A549 (cell line): Measurements from ENCODE around the gene CISD3. TPM values are rescaled to one million over a fixed set of nuclear protein-coding genes. Genes with fewer than 3 reads are reported as not detected.

Experiments used
- ATAC-seq, 2 experiments: fragments of 200-7000 bp in 1 of 2; fragments of >200 bp in 1 of 2; cut with Nextera tagmentation in 1 of 2; cut with Tn5 transposase in 1 of 2; 3 replicates each; pipeline versions ENCODE4 v1.8.0 to v1.9.1; 2018 to 2020; ENCODE audit warnings: mild to moderate bottlenecking in 1 of 2, moderate library complexity in 1 of 2
- CTCF ChIA-PET: fragments of 300-600 bp; sonication (Branson Sonifier 250); formaldehyde crosslinking; extraction: SDS; loops from one replicate; lab custom pipeline; 2021; ENCODE audit warnings: antibody characterized with exemption, inconsistent platforms; lab: Yijun Ruan, JAX
- POLR2A ChIA-PET: fragments of 350-600 bp; formaldehyde crosslinking; extraction: SDS; loops from one replicate; lab custom pipeline; 2021; ENCODE audit warnings: antibody characterized with exemption, inconsistent platforms; lab: Yijun Ruan, JAX
- DNase-seq, 2 experiments: peaks; one replicate each; pipeline versions ENCODE4 v3.0.0 to v3.0.0-alpha.2; 2011 to 2016; ENCODE audit warnings: low read depth in 1 of 2, low spot score in 1 of 2
- FAIRE-seq: peaks from 2 replicates; lab custom pipeline; 2011; peaks lifted over from hg19 to GRCh38; lab: Jason Lieb, UNC
- H3K27ac ChIP-seq, 2 experiments: fragments of >200 bp; sonication (Bioruptor Twin); formaldehyde crosslinking; 3 replicates each; pipeline ENCODE4 v1.5.1; 2016 to 2017
- H3K4me1 ChIP-seq: fragments of >200 bp; sonication (Bioruptor Twin); formaldehyde crosslinking; 3 replicates; pipeline ENCODE4 v1.6.1; 2016
- H3K4me2 ChIP-seq: fragments of >200 bp; sonication (Bioruptor Twin); formaldehyde crosslinking; 3 replicates; pipeline ENCODE4 v1.6.1; 2016
- H3K4me3 ChIP-seq: fragments of >200 bp; sonication (Bioruptor Twin); formaldehyde crosslinking; 3 replicates; pipeline ENCODE4 v1.5.1; 2016
- H3K9me3 ChIP-seq: fragments of >200 bp; sonication (Bioruptor Twin); formaldehyde crosslinking; 3 replicates; pipeline ENCODE4 v1.6.1; 2016
- CHD2 ChIP-seq: fragments of 150-350 bp; IDR thresholded peaks from 2 replicates; pipeline ENCODE4 v1.6.1; 2014; ENCODE audit warnings: low read length; ENCODE audit not compliant: partially characterized antibody
- EHMT2 ChIP-seq: fragments of 200-600 bp; sonication (generic); IDR thresholded peaks from 2 replicates; pipeline ENCODE4 v1.6.1; 2016; ENCODE audit warnings: antibody characterized with exemption, low read depth, mild to moderate bottlenecking, moderate library complexity
- JUN ChIP-seq, 2 experiments: fragments of >200 bp; sonication (Bioruptor Twin); formaldehyde crosslinking; IDR thresholded peaks; 2 replicates in 1 of 2; 3 replicates in 1 of 2; pipeline ENCODE4 v1.6.1; 2016 to 2017
- MYC ChIP-seq: IDR thresholded peaks from 2 replicates; pipeline ENCODE4 v1.6.1; 2012; ENCODE audit warnings: mild to moderate bottlenecking, inconsistent platforms, low read length, improper control_type of control experiment, borderline replicate concordance
- NPAS2 ChIP-seq: fragments of 250-450 bp; sonication (Bioruptor Pico); IDR thresholded peaks from 2 replicates; pipeline ENCODE4 v1.8.0; 2022; ENCODE audit warnings: mild to moderate bottlenecking, moderate library complexity, borderline replicate concordance
- POLR2AphosphoS2 ChIP-seq: conservative IDR thresholded peaks from 2 replicates; pipeline ENCODE4 v1.6.1; 2012; ENCODE audit warnings: low read length, improper control_type of control experiment, inconsistent platforms
- TP53 ChIP-seq: fragments of 250-450 bp; sonication (Bioruptor Pico); IDR thresholded peaks from 2 replicates; pipeline ENCODE4 v1.5.0; 2021; ENCODE audit warnings: mild to moderate bottlenecking, moderate library complexity
- WGBS: methylation state at CpG from one replicate; pipeline ENCODE4 v1.1.6; 2017; ENCODE audit errors: missing lambda C conversion rate; 5-methylcytosine and 5-hydroxymethylcytosine counted together
- polyA plus RNA-seq, 4 experiments: library from polyadenylated mRNA; depleted of rRNA in 3 of 4; stranded (reverse); fragments of >200 nt; fragmentation: RNase III in 1 of 4; extraction: RNeasy Plus Mini Kit Qiagen cat#74134 plus additional on column Dnase treatment in 1 of 4; gene quantifications; 2 replicates in 3 of 4; 3 replicates in 1 of 4; pipeline ENCODE4 v1.2.3, GENCODE V29; 2011 to 2017
- TF ChIP-seq, protein P1 (sequence below): IDR thresholded peaks from 2 replicates; pipeline ENCODE4 v1.6.1; 2012
- TF ChIP-seq, protein P2 (sequence below): fragments of 200-600 bp; sonication (generic); IDR thresholded peaks from 2 replicates; pipeline ENCODE4 v1.6.1; 2016; ENCODE audit warnings: antibody characterized with exemption, mild to moderate bottlenecking, moderate library complexity

CISD3 gene
- polyA plus RNA-seq, 2 of the 4 experiments (the other 2 are of a cell fraction), result 24.5 to 33.0 TPM

DNA sequence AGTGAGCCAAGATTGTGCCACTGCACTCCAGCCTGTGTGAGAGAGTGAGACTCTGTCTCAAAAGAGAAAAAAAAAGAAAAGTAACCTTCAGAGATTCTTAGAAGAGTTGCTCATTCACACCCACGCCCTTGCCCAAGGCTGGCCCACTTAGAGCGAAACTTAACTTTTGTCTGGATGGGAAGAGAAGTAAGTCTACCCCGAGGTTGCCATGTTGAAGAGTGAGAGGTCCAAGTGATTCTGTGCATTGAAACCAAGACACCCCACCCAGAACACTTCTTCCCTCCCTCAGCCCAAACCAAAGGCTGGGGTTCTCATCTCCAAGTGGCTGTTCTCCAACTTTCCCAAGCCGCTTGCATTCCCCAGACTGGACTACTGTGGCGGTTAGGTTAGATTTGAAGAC, 2.4 kb upstream of the CISD3 start:
- CTCF ChIA-PET, result interaction anchor here (0.6 to 5.6 kb wide), 12 partner anchors 8 to 425 kb away, joined by 3 to 56 read pairs (median 4); partner anchors contain the start of genes EPOP and PSMB3

DNA sequence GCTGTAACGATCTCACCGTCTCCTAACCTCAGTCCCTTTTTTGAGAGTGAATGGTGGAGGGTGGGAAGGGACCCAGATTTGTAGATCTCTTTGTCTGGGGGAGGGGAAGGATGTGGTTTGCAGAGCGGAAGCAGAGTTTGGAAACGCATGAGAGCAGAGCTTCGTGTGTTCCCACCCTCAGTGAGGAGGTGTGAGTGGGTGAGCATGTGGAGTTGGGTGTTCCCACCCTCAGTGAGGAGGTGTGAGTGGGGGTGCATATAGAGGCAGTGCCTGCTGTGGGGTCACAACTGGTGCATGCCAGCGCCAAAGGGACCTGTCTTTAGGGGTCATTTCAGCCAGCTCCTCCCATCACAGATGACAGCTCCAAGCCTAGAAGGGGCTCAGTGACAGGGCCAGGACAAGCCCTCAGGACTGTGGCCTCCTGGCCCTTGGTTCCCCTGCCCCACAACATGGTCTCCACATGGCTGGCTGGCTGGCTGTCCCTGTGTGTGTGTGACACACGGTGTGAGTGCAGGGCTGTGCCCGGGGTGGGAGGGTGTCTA, 1.8 kb upstream of the CISD3 start:
- ATAC-seq (no peak), DNase-seq (no peak), FAIRE-seq (no peak)
- ChIA-PET POLR2A (interaction anchor here (1.0 kb wide), 1 partner anchor 12 kb away, joined by 4 read pairs; no protein-coding TSS in a partner anchor), CTCF (interaction anchor here (0.6 to 5.6 kb wide), 17 partner anchors 9 to 425 kb away, joined by 3 to 56 read pairs (median 4); partner anchors contain the start of genes EPOP and PSMB3)
- Histone ChIP-seq H3K27ac (no peak overlapping the region), H3K4me1 (peaks cover 27% of the 10 kb centered on the region), H3K9me3 (no peaks in the 10 kb centered on the region), H3K4me3 (no peak overlapping the region), H3K4me2 (no peak overlapping the region)
- WGBS, result 92% methylated on average over 8 of the region's 8 CpGs
- no peak for TF ChIP-seq JUN (IDR thresholded peaks at IDR 0.05)

More for the DNA sequence above, 2.4 kb upstream of the CISD3 start:
- no peak overlapping the region for H3K4me2 ChIP-seq
- TF ChIP-seq NPAS2, result no peak
- TF ChIP-seq, all 56 proteins: peak for 0
- 93% methylated on average over 5 of the region's 5 CpGs for WGBS
- Histone ChIP-seq H3K4me1 (peaks cover 27% of the 10 kb centered on the region), H3K27ac (no peak overlapping the region), H3K9me3 (no peaks in the 10 kb centered on the region), H3K4me3 (no peak overlapping the region)
- FAIRE-seq (no peak), DNase-seq (no peak), ATAC-seq (no peak)
- POLR2A ChIA-PET, result no interaction called here

DNA sequence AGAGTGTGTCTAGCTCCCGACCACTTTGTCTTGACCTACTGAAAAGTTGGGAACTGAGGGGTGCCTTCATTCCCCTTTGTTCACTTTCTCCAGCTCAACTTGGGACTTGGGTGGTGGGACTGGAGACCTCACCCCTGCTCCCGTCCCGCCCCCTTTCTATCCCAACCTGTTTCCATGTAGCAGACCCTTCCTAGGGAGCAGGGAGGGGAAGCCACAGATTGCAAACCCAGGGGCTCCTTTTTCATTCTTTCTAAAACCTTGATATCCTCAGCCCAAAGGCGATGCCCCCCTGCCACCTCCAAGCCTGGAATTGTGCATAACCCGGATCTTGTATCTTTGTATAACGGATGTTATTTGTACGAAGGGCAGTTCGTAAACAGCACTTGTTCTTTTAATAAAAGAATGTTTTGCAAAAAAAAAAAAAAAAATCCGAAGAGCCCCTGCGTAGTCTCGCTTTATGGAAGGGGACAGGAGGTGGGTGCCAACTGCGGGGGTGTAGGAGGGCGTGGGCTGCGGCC, 714 bp upstream of the CISD3 start:
- Histone ChIP-seq H3K4me2 (peak overlapping the region; percentile 91), H3K9me3 (no peaks in the 10 kb centered on the region), H3K27ac (peak overlapping the region; percentile 91 to 95), H3K4me3 (peak overlapping the region; percentile 77), H3K4me1 (peaks cover 37% of the 10 kb centered on the region)
- TF ChIP-seq POLR2AphosphoS2, result no peak
- TF ChIP-seq, protein P1, sequence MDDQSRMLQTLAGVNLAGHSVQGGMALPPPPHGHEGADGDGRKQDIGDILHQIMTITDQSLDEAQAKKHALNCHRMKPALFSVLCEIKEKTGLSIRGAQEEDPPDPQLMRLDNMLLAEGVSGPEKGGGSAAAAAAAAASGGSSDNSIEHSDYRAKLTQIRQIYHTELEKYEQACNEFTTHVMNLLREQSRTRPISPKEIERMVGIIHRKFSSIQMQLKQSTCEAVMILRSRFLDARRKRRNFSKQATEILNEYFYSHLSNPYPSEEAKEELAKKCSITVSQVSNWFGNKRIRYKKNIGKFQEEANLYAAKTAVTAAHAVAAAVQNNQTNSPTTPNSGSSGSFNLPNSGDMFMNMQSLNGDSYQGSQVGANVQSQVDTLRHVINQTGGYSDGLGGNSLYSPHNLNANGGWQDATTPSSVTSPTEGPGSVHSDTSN, result 0 out of 2 replicates have a peak, but pooled peaks have one; percentile 18
- ChIA-PET CTCF (interaction anchor here (0.5 to 5.6 kb wide), 16 partner anchors 7 to 424 kb away, joined by 3 to 56 read pairs (median 4); partner anchors contain the start of gene EPOP), POLR2A (no interaction called here)
- 45% methylated on average over 14 of the region's 14 CpGs for WGBS
- ATAC-seq (no peak), DNase-seq (no peak), FAIRE-seq (no peak)

DNA sequence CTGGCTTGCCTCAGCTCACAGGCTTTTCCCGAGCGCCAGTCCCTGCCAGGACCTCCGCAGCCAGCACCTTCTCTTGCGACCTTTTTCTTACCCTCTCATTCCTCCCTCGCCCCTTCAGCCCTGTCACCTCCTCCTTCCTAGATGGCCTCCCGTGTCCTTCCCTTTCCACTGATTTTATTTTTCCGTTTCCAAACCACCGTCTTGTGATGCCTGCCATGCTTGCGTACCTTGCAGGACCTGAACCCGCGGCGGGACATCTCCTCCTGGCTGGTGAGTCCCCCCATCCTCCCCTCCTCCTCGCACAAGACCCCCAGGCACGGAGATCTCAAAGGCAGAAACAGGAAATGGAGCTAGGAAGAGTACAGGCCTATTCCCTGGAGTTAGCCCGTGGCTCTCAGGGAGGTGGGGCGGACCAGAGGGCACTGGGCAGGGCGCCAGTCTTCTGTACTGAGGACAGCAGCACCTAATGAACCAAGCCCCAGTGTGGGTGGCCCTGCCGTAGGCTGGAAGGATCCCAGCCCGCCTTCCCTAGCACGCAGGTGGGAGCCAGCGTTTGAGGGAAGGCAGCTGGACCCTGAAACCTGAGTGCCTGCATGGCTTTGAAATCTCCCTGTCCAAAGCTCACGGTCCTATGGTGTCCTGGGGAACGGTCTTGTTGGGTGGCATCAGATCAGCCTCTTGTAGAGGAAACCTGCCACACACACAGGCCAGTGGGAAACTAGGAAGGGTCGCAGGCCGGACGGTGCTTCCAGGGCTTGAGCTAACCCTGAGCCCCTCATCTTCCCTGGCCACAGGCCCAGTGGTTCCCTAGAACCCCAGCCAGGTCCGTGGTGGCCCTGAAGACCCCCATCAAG, 612 bp downstream of the CISD3 start:
- Histone ChIP-seq H3K27ac (peak overlapping the region; percentile 91 to 95), H3K9me3 (no peaks in the 10 kb centered on the region), H3K4me2 (peak overlapping the region; percentile 91), H3K4me3 (peak overlapping the region; percentile 77), H3K4me1 (peaks cover 46% of the 10 kb centered on the region)
- CTCF ChIA-PET, result interaction anchor here (0.5 to 5.6 kb wide), 30 partner anchors 9 to 423 kb away, joined by 3 to 56 read pairs (median 4); partner anchors contain the start of genes EPOP, MLLT6, PCGF2 and PIP4K2B
- ATAC-seq (peak; percentile 28 to 59), DNase-seq (peak; percentile 61 to 65), FAIRE-seq (no peak)
- WGBS, result 9% methylated on average over 27 of the region's 27 CpGs
- POLR2A ChIA-PET, result interaction anchor here (0.7 to 2.1 kb wide), 6 partner anchors 11 to 139 kb away, joined by 3 to 8 read pairs (median 4); partner anchors contain the start of genes EPOP, LASP1 and PSMB3
- TF ChIP-seq, protein P2, sequence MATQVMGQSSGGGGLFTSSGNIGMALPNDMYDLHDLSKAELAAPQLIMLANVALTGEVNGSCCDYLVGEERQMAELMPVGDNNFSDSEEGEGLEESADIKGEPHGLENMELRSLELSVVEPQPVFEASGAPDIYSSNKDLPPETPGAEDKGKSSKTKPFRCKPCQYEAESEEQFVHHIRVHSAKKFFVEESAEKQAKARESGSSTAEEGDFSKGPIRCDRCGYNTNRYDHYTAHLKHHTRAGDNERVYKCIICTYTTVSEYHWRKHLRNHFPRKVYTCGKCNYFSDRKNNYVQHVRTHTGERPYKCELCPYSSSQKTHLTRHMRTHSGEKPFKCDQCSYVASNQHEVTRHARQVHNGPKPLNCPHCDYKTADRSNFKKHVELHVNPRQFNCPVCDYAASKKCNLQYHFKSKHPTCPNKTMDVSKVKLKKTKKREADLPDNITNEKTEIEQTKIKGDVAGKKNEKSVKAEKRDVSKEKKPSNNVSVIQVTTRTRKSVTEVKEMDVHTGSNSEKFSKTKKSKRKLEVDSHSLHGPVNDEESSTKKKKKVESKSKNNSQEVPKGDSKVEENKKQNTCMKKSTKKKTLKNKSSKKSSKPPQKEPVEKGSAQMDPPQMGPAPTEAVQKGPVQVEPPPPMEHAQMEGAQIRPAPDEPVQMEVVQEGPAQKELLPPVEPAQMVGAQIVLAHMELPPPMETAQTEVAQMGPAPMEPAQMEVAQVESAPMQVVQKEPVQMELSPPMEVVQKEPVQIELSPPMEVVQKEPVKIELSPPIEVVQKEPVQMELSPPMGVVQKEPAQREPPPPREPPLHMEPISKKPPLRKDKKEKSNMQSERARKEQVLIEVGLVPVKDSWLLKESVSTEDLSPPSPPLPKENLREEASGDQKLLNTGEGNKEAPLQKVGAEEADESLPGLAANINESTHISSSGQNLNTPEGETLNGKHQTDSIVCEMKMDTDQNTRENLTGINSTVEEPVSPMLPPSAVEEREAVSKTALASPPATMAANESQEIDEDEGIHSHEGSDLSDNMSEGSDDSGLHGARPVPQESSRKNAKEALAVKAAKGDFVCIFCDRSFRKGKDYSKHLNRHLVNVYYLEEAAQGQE, result no peak
- TF ChIP-seq CHD2 (no peak), EHMT2 (no peak), JUN (IDR thresholded peaks at IDR 0.05) (0 out of 5 replicates have a peak, but pooled peaks of 1 of the 2 experiments have one; percentile 0), TP53 (CRISPR knock-in tag) (no peak), MYC (no peak)
